NCI-H2081 treated with DMSO at 0.1 percent for 48 hours (cell line): ENCODE results near the gene FRMPD4.
A peak's percentile ranks its signal among the peaks of the same experiment; 100 is the strongest.
"Not testable (repeated sequence)": the region's sequence is repeated elsewhere in the genome, so short reads cannot be mapped to it uniquely, and the experiment has no call there.

ENCODE experiments used
- DNase-seq: peaks from one replicate; lab custom pipeline; 2025; lab: John Stamatoyannopoulos, UW

FRMPD4 gene

DNA sequence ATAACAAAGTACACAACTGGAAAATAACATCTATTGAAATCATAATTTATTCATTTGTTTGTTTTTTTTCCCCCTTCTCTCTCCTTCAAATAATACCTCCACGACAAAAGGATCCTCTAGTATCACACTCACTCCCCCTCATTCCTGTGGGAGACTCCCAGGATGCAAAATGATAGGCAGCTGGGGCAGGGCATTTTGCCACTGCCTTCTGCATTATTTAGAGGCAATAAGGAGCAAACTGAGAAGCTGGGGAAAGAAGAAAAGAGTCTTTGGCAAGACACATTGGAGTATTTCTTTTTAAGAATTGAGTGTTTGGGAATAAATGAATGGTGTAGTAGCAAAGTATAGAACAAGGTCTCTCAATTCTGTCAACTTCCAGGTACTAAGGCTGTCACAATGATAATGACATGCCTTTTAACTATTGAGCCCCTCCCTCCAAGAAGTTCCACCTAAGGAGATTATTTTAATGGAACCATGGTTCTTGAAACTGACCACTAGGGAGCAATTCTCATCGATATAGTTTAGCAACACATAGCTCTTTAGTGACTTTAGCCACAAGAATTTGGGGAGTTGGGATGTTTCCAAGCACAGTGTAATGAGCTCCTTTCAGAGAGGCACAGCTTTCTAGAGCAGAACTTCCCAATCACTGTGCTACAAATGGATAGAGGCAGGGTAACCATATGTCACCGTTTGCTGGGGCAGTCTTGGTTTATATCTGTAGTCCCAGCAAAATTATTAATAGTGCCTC is 303.3 kb downstream of the FRMPD4 start:
- DNase-seq: no peak

DNA sequence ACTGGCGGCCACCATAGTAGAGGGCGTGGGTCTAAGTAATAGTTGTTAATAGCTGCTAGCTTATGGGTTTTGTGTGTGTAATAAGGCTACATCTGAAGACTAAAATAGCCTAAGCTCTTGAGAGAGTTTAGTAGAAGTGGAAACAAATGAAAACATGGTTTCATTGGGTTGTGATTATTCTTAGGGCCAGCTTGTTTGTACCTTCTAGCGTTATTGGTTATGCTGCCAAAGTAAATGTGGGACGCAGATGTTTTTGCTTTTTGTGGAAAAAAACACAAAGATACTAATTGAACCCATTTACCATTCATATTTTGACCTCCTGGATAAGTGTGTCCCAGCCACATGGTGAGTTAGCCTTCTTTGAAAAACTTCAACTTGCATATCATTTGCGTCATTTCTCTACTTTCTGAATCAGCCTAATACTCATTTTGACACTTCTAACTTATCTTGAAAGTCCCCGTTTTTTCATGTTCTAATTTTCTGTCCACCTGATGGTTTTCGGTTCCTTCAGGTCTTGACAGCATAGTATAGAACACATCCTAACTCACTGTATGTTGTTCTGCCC is 305.3 kb downstream of the FRMPD4 start:
- DNase-seq: no peak

DNA sequence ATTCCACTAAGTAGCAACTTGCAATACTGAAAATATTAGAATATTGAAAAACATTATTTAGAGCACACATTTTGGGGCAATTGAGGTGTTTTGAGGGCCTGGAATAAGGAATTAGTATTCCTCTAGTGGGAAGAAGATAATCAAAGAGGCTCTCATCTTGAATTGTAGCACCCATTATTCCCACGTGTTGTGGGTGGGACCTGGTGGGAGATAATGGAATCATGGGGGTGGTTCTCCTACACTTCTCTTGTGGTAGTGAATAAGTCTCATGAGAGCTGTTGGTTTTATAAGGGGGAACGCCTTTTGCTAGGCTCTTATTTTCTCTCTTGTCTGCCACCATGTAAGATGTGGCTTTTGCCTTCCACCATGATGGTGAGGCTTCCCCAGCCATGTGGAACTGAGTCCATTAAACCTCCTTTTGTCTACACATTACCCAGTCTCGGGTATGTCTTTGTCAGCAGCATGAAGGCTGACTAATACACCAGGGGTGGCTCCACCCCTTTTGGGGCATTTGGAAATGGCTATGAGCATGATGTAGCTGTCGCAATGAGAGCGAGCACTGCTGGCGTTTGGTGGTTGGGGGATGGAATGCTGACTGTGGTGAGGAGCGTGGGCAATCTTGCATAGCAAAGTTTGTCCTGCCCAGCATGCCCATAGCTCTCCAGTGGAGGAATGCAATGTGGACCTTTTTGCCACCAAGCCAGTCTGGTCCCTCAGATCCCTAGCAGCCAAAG is 308.2 kb downstream of the FRMPD4 start:
- DNase-seq: no peak

DNA sequence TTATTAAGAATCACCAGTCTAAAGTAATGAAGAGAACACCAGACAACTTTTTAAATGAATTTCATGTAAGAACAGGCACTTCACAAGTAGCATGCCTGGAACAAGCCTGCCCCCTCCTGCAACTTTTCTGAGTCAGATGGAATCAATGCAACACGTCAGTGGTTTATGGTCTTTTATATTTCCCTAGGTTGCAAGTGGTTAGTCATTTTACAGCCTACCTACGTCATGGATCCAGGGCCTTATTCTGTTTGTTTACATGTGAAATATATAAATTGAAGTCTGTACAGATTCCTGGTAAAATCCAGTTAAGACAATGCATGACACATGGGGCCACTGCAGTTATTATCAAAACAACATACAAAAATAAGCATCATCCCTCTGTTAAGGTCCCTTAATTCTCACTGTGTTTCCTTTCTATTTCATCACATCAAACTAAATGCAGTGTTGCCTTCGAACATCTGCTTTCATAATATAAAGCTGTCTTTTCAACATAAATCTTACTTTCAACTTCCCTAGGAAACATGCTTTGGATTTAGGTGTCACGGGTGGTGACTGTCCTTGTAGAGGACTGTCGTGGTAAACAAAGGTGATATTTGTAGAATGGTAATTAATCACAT is 309.3 kb downstream of the FRMPD4 start:
- DNase-seq: no peak

DNA sequence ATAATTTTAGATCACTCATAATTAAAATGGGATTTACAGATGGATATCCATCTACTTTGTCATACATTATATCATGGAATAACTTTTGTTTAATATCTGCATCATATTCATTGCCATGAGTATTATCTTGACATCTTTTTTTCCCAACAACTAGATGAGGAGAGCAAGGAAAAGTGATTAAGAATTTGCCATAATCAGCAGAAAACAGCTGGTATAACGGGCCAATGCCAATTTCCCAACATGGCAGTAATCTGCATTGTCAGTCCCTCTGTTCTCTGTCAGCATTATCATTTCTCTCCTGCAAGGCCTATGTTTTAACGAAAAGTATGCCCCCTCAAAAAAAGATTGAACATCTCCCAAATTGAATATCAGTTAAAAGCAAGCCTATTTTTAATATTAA is 314.0 kb downstream of the FRMPD4 start:
- DNase-seq: no peak

DNA sequence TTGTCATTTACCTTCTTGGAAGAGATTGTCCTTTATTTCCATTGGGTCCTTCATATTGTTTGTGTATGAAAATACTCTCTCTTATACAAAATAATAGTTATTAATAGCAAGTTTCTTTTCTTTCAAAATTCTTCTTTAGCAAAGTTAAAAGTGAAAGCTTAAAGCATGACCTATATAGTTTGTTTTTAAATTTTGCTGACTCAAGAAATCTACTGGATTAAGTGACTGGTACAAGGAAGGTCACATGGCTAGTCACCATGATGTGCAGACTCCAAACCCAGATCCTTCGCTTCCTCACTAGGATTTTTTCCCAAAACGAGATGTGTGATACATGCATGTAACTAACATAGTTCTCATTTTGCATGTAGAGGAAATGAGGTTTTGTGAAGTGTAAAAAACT is 322.7 kb downstream of the FRMPD4 start:
- no peak for DNase-seq

DNA sequence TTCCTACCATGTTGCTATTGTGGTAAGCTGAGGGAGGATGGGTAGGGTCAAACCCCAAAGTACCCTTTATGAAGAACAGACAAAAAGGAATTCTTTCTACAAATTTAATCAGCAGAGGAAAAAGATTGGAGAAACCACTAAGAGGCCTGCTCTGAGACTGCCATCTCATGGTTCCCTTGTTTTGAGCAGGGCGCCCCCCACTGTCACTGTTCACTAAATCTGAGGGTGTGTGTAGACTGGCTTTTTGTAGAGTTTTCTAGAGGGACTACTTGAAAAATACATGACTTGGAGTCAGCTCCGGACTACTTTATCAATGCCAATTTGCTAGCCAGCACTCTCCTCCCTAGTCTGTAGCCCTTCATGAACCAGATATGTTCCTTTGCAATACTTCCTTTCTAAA is 324.8 kb downstream of the FRMPD4 start:
- no peak for DNase-seq

DNA sequence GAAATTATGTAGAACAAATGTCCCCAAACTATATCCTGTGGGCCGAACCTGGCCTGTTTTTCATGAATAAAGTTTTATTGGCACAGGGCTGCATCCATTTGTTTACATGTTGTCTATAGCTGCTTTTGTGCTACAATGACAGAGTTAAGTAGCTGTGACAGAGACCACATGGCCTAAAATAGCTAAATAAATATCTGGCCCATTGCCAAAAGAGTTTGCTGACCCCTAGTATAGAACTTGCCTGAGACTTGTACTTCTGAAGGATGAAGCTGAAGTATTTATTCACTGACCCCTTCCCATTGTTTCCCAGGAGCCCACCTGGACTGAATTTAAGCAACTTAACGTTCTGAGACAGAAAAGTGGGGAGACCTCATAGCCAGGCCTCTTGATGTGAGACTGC is 325.6 kb downstream of the FRMPD4 start:
- DNase-seq: no peak

DNA sequence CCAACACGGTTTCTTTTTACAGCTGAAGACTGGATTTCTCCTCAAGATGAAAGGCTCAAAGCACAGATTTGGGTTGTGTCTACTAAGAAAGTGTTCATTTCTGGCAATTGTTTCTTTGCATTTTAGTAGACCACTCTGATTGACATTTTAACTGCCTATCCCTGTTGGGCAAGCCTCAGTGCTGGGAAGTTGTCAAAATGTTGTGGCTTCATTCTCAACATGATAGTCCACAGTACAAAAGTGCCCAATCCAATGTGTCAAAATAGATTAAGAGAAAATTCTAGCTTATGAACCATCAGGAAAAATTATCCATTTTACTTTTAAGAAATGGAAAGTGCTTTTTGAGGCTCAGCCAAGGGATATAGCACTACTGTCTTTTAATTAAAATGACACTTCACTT is 329.0 kb downstream of the FRMPD4 start:
- no peak for DNase-seq

DNA sequence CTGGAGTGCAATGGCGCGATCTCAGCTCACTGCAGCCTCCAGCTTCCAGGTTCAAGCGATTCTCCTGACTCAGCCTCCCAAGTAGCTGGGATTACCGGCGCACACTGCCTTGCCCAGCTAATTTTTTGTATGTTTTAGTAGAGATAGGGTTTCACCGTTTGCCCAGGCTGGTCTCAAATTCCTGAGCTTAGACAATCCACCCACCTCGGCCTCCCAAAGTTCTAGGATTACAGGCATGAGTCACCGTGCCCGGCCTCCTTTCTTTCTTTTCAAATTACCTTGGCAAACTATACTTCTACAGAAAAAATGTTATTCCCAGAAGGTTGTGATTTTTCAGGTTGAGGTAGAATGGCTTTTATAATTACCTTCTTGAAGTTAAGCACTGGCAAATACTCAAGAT is 331.0 kb downstream of the FRMPD4 start:
- DNase-seq: no peak

DNA sequence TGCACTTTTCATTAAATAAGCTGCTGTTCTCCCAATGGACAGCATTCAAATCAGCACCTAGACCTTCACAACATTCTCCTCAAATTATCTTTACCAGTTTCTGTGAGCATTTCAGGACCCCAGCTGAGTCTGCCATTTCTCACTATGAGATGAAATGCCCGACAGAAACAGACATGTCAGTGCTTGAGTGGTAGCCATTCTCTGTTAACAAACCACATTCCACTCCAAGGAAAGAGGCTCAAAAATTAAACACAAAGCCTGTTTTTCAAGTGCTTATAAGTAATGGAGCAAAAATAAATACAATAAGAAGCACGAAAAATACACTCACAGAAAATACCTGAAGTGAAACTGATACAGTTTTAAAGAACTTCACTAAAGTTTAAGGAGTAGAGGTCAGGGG is 332.8 kb downstream of the FRMPD4 start:
- DNase-seq: no peak

DNA sequence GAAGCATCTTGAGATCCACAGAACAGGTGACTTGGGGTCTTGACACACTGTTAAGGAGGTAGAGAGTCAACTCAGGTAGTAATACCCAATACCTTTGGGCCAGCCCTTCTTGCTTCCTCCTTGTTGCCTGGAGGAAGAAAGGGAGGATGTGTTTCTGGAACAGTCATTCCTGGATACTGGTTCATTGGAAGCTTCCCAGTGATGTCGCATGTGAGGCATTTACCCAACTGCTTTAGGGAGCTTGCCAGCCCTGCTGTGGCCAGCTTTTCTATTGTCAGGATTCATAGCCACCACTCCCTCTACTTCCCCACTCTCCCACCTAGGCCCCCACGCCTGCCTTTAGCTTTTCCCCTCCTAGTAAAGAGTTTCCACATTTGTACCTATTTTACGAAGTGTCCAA is 342.7 kb downstream of the FRMPD4 start:
- no peak for DNase-seq

DNA sequence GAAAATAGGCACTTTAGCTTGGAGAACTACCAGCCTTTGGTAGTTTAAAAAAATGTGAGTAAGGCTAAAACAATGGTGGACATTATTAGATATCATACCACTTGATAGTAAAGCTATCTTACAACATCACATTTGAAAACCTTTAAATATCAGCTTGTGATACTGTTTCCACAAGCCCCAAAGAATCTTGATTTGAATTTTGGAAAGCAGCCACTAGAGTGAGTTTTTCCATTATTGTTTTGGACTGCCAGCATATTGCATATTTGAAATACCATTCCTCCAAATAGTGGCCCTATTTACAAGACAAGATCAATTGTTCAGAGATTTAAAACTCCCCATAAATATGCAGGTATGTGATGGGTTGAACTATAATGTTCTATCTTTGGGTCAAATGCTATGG is 349.9 kb downstream of the FRMPD4 start:
- DNase-seq: no peak

DNA sequence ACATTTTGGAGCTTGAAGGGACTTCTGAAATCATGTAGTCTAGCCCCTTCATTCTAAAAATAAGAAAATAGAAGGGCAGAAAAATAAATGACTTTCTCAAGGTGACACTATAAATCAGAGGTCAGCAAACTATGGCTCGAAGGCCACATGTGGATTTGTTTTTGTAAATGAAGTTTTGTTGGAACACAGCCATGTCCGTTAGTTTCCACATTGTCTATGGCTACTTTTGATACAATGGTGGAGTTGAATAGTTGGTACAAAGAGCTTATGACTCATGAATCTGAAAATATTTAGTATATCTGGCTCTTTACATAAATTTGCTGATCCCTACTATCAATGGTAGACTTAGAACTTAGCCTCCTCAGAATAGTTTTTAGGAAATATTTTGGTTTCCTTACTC is 350.5 kb downstream of the FRMPD4 start:
- DNase-seq: no peak

DNA sequence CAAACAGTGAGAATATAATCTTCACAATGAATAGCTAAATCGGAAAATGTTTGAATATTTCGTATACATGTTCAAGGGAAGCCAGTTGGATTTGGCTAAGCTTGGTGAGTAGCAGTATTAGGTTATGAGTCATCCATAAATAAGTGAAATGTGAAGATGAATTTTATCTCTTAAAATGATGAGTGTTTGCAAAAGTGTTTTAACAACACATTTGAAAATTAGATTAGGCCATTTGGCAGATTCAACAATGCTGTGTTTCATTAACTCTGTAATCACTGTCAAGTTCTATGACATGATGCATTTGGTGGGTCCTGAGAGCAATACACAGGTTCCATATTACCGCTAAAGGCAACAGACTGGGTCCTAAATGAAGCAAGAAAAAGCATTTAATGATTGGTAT is 351.1 kb downstream of the FRMPD4 start:
- DNase-seq: no peak

DNA sequence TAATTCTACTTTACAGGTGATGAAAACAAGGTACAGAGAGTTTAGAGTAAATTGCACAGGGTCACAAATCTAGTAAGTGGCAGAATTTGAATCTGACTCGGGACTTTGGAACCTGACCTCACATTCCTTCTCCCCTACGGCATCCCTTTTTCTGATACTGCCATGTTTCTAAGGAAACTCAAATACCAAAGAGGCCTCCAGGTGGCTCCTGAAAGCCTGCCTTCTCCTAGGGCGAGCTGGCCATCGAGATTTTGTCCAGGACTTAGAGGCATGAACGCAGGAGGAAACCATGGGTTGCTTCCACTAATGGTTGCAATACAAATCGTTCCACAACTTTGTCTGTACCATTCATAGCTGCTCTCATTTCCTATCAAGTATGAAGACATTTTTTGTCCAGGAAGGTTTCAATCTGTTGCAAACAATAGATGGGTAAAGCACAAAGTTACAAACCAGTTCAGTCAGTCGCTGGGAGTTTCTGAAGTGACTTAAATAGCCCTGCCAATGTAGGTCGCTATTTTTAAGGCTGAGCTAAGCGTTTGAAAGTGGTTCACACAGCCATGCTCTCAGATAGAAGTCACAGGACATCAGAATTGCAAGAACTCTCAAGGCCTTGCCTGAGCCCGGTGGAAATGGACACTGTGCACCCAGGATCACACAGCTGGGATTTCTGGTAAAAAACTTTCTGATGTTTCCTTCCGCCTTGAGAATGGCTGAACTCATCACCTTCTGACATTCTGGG is 356.3 kb downstream of the FRMPD4 start:
- DNase-seq: no peak

DNA sequence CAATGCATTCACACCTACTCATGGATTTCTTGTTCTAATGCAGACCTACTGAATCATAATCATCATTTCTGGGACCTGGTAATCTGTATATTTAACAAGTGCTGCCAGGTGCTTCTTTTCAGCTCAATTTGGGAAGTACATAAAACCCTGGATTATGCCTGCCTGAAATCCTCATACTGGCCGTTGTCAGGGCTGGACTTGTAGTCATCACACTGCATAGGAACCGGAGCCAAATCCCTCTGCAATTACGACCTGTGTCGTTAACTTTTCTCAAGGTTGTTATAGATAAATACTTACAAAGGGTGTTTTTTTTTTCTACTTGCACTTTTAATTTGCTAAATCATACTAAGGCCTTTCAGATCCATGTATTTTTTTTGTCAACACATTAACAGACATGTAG is 358.1 kb downstream of the FRMPD4 start:
- DNase-seq: no peak

DNA sequence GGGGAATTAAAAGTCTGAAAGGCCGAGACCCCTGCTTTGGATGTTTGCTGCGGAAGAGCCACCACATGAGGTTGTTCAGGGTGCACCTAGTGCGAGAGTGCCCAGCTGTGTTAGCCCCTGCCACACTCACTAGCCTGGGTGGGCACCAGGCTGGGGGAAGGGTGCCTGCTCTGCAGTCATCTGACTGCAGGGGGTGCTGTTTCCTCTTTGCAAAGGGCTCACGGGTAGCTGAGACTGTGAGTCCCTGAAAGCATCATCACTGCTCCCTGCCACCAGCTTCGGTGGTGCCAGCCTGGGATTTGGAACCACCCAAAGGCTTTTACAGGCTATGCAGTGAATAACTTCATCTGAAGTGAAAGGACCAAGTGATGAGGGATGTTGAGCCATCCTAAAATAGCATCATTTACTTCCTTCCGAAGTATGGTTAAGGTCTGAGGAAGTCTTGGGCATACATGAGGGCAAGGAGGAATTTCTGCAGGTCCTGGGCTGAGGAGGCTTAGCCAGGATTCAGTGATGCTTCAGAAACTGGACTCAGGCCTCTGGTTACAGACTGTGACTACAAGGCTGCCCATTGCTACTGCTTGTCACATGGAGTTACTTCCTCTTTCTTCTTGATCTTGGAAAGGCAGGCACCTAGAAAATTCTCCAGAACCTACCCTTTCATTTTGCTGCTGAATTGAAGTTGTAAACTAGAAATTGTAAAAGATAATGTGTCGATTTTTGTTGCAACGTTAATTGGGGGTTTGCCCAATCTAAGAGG is 359.7 kb downstream of the FRMPD4 start:
- no peak for DNase-seq

DNA sequence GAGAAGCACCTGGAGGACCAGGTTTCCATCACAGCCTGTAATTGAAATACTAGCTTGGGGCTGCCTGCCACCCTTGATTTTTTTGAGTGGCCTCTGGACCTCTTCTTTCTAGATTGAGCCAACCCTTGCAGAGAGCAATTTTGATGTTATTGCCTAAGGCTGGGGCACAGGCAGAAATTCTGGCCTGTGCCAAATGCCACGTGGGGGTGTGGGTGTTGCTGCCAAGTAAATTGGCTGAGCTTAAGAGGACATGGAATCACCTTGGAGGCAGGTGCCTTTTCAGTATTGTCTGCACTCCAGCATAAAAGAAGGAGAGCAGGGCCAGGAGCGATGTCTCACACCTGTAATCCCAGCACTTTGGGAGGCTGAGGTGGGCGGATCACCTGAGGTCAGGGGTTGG is 366.9 kb downstream of the FRMPD4 start:
- DNase-seq: peak; percentile 63

DNA sequence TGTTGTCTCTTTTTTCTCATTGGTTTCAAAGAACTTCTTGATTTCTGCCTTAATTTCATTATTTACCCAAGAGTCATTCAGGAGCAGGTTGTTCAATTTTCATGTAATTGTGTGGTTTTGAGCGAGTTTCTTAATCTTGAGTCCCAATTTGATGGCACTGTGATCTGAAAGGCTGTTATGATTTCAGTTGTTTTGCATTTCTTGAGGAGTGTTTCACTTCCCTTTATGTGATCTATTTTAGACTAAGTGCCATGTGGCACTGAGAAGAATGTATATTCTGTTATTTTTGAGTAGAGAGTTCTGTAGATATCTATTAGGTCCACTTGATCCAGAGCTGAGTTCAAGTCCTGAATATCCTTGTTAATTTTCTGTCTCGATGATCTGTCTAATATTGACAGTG is 377.1 kb downstream of the FRMPD4 start:
- DNase-seq: not testable (repeated sequence)

DNA sequence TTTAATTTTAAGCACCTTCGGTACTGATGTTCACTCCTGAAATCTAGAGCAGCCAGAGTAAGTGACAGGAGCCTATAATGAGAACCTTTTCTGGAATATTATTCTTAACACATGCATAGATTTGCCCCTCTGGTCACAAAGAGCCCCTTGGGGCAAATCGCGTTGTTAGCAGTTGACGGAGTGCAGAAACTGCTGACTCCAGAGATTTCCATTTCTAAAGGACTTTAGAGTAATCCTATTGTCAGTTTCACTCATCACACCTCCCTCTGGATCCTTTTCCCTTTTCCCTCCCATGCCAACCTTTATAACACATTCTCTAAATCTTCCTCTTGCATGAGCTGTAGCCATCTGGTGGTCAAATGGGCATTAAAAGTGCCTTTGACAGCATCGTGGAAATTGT is 388.0 kb downstream of the FRMPD4 start:
- DNase-seq: no peak

DNA sequence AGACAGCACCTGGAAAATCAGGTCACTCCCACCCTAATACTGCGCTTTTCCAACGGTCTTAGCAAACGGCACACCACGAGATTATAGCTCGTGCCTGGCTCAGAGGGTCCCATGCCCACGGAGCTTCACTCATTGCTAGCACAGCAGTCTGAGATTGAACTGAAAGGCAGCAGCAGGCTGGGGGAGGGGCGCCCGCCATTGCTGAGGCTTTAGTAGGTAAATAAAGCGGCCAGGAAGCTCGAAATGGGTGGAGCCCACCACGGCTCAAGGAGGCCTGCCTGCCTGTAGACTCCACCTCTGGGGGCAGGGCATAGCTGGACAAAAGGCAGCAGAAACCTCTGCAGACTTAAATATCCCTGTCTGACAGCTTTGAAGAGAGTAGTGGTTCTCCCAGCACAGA is 399.8 kb downstream of the FRMPD4 start:
- DNase-seq: not testable (repeated sequence)
